ENCODE results near the gene CACNA2D2.
A peak's percentile ranks its signal among the peaks of the same experiment; 100 is the strongest.

The CACNA2D2 gene

GRCh38 chr3:50502584-50503423 lies 630 bp downstream of the CACNA2D2 start:
- peak overlapping the region in 4 of 5 donors; percentile 32 to 59 (median 52) for H3K4me3 ChIP-seq (ENCODE audit: low read depth in 1 of 5, low read length in 5 of 5)
- H3K9me3 ChIP-seq (ENCODE audit: control insufficient read depth in 5 of 5, low read length in 5 of 5), result no peaks in the 10 kb centered on the region
- H3K36me3 ChIP-seq (ENCODE audit: control insufficient read depth in 5 of 5, insufficient read depth in 5 of 5, low read length in 5 of 5), result no peaks in the 10 kb centered on the region
- no peak overlapping the region for H3K27ac ChIP-seq (ENCODE audit: low read depth, low read length)
- peaks cover 0 to 13% (median 12%) of the 10 kb centered on the region in 5 donors for H3K4me1 ChIP-seq (ENCODE audit: control insufficient read depth in 5 of 5, insufficient read depth in 5 of 5, low read length in 5 of 5)
- H3K27me3 ChIP-seq (ENCODE audit: control insufficient read depth in 5 of 5, insufficient read depth in 4 of 5, low read length in 5 of 5), result peaks cover 12 to 43% (median 27%) of the 10 kb centered on the region in 5 donors
- H3K9ac ChIP-seq (ENCODE audit: low read length in 5 of 5), result no peak overlapping the region

GRCh38 chr3:50502225-50502583 lies 1.2 kb downstream of the CACNA2D2 start:
- Histone ChIP-seq H3K9ac (ENCODE audit: low read length in 5 of 5) (no peak overlapping the region), H3K4me3 (ENCODE audit: low read depth in 1 of 5, low read length in 5 of 5) (peak overlapping the region in 1 of 5 donors; percentile 49), H3K36me3 (ENCODE audit: control insufficient read depth in 5 of 5, insufficient read depth in 5 of 5, low read length in 5 of 5) (no peaks in the 10 kb centered on the region), H3K27me3 (ENCODE audit: control insufficient read depth in 5 of 5, insufficient read depth in 4 of 5, low read length in 5 of 5) (peaks cover 12 to 43% (median 25%) of the 10 kb centered on the region in 5 donors), H3K4me1 (ENCODE audit: control insufficient read depth in 5 of 5, insufficient read depth in 5 of 5, low read length in 5 of 5) (peaks cover 0 to 13% (median 12%) of the 10 kb centered on the region in 5 donors), H3K9me3 (ENCODE audit: control insufficient read depth in 5 of 5, low read length in 5 of 5) (no peaks in the 10 kb centered on the region), H3K27ac (ENCODE audit: low read depth, low read length) (no peak overlapping the region)

GRCh38 chr3:50495609-50496423 lies 7.6 kb downstream of the CACNA2D2 start:
- H3K9ac ChIP-seq (ENCODE audit: low read length in 5 of 5), result no peak overlapping the region
- H3K36me3 ChIP-seq (ENCODE audit: control insufficient read depth in 5 of 5, insufficient read depth in 5 of 5, low read length in 5 of 5), result no peaks in the 10 kb centered on the region
- H3K4me3 ChIP-seq (ENCODE audit: low read depth in 1 of 5, low read length in 5 of 5), result no peak overlapping the region
- no peaks in the 10 kb centered on the region for H3K4me1 ChIP-seq (ENCODE audit: control insufficient read depth in 5 of 5, insufficient read depth in 5 of 5, low read length in 5 of 5)
- no peak overlapping the region for H3K27ac ChIP-seq (ENCODE audit: low read depth, low read length)
- H3K27me3 ChIP-seq (ENCODE audit: control insufficient read depth in 5 of 5, insufficient read depth in 4 of 5, low read length in 5 of 5), result peaks cover 0 to 22% (median 11%) of the 10 kb centered on the region in 5 donors
- peaks cover 0 to 4% (median 0%) of the 10 kb centered on the region in 5 donors for H3K9me3 ChIP-seq (ENCODE audit: control insufficient read depth in 5 of 5, low read length in 5 of 5)

- Histone ChIP-seq H3K9ac (ENCODE audit: low read length in 5 of 5) (no peak overlapping the region), H3K4me1 (ENCODE audit: control insufficient read depth in 5 of 5, insufficient read depth in 5 of 5, low read length in 5 of 5) (no peaks in the 10 kb centered on the region), H3K27me3 (ENCODE audit: control insufficient read depth in 5 of 5, insufficient read depth in 4 of 5, low read length in 5 of 5) (peaks cover 0 to 8% (median 3%) of the 10 kb centered on the region in 5 donors), H3K4me3 (ENCODE audit: low read depth in 1 of 5, low read length in 5 of 5) (no peak overlapping the region), H3K9me3 (ENCODE audit: control insufficient read depth in 5 of 5, low read length in 5 of 5) (peaks cover 0 to 4% (median 0%) of the 10 kb centered on the region in 5 donors), H3K27ac (ENCODE audit: low read depth, low read length) (no peak overlapping the region), H3K36me3 (ENCODE audit: control insufficient read depth in 5 of 5, insufficient read depth in 5 of 5, low read length in 5 of 5) (no peaks in the 10 kb centered on the region)
Observed at GRCh38 chr3:50494126-50494525, 9.3 kb downstream of the CACNA2D2 start.

GRCh38 chr3:50493623-50494022 lies 9.8 kb downstream of the CACNA2D2 start:
- H3K27me3 ChIP-seq (ENCODE audit: control insufficient read depth in 5 of 5, insufficient read depth in 4 of 5, low read length in 5 of 5), result peaks cover 0 to 4% (median 0%) of the 10 kb centered on the region in 5 donors
- no peak overlapping the region for H3K27ac ChIP-seq (ENCODE audit: low read depth, low read length)
- H3K4me1 ChIP-seq (ENCODE audit: control insufficient read depth in 5 of 5, insufficient read depth in 5 of 5, low read length in 5 of 5), result no peaks in the 10 kb centered on the region
- no peak overlapping the region for H3K9ac ChIP-seq (ENCODE audit: low read length in 5 of 5)
- peaks cover 0 to 4% (median 0%) of the 10 kb centered on the region in 5 donors for H3K9me3 ChIP-seq (ENCODE audit: control insufficient read depth in 5 of 5, low read length in 5 of 5)
- H3K4me3 ChIP-seq (ENCODE audit: low read depth in 1 of 5, low read length in 5 of 5), result no peak overlapping the region
- H3K36me3 ChIP-seq (ENCODE audit: control insufficient read depth in 5 of 5, insufficient read depth in 5 of 5, low read length in 5 of 5), result no peaks in the 10 kb centered on the region

- no peak overlapping the region for H3K4me3 ChIP-seq (ENCODE audit: low read depth in 1 of 5, low read length in 5 of 5)
- peaks cover 0 to 4% (median 0%) of the 10 kb centered on the region in 5 donors for H3K9me3 ChIP-seq (ENCODE audit: control insufficient read depth in 5 of 5, low read length in 5 of 5)
- no peak overlapping the region for H3K9ac ChIP-seq (ENCODE audit: low read length in 5 of 5)
- no peak overlapping the region for H3K27ac ChIP-seq (ENCODE audit: low read depth, low read length)
- no peaks in the 10 kb centered on the region for H3K4me1 ChIP-seq (ENCODE audit: control insufficient read depth in 5 of 5, insufficient read depth in 5 of 5, low read length in 5 of 5)
- H3K27me3 ChIP-seq (ENCODE audit: control insufficient read depth in 5 of 5, insufficient read depth in 4 of 5, low read length in 5 of 5), result no peaks in the 10 kb centered on the region
- no peaks in the 10 kb centered on the region for H3K36me3 ChIP-seq (ENCODE audit: control insufficient read depth in 5 of 5, insufficient read depth in 5 of 5, low read length in 5 of 5)
Observed at GRCh38 chr3:50493086-50493485, 10.3 kb downstream of the CACNA2D2 start.

- Histone ChIP-seq H3K27me3 (ENCODE audit: control insufficient read depth in 5 of 5, insufficient read depth in 4 of 5, low read length in 5 of 5) (no peaks in the 10 kb centered on the region), H3K27ac (ENCODE audit: low read depth, low read length) (no peak overlapping the region), H3K9ac (ENCODE audit: low read length in 5 of 5) (no peak overlapping the region), H3K36me3 (ENCODE audit: control insufficient read depth in 5 of 5, insufficient read depth in 5 of 5, low read length in 5 of 5) (no peaks in the 10 kb centered on the region), H3K4me1 (ENCODE audit: control insufficient read depth in 5 of 5, insufficient read depth in 5 of 5, low read length in 5 of 5) (no peaks in the 10 kb centered on the region), H3K4me3 (ENCODE audit: low read depth in 1 of 5, low read length in 5 of 5) (no peak overlapping the region), H3K9me3 (ENCODE audit: control insufficient read depth in 5 of 5, low read length in 5 of 5) (peaks cover 0 to 4% (median 0%) of the 10 kb centered on the region in 5 donors)
Observed at GRCh38 chr3:50491023-50491422, 12.4 kb downstream of the CACNA2D2 start.

- H3K4me3 ChIP-seq (ENCODE audit: low read depth in 1 of 5, low read length in 5 of 5), result no peak overlapping the region
- no peak overlapping the region for H3K9ac ChIP-seq (ENCODE audit: low read length in 5 of 5)
- H3K9me3 ChIP-seq (ENCODE audit: control insufficient read depth in 5 of 5, low read length in 5 of 5), result peaks cover 0 to 4% (median 0%) of the 10 kb centered on the region in 5 donors
- no peaks in the 10 kb centered on the region for H3K4me1 ChIP-seq (ENCODE audit: control insufficient read depth in 5 of 5, insufficient read depth in 5 of 5, low read length in 5 of 5)
- H3K27me3 ChIP-seq (ENCODE audit: control insufficient read depth in 5 of 5, insufficient read depth in 4 of 5, low read length in 5 of 5), result no peaks in the 10 kb centered on the region
- no peak overlapping the region for H3K27ac ChIP-seq (ENCODE audit: low read depth, low read length)
- no peaks in the 10 kb centered on the region for H3K36me3 ChIP-seq (ENCODE audit: control insufficient read depth in 5 of 5, insufficient read depth in 5 of 5, low read length in 5 of 5)
Observed at GRCh38 chr3:50490424-50490823, 13.0 kb downstream of the CACNA2D2 start.

GRCh38 chr3:50487181-50487580 lies 16.3 kb downstream of the CACNA2D2 start:
- Histone ChIP-seq H3K36me3 (ENCODE audit: control insufficient read depth in 5 of 5, insufficient read depth in 5 of 5, low read length in 5 of 5) (no peaks in the 10 kb centered on the region), H3K9me3 (ENCODE audit: control insufficient read depth in 5 of 5, low read length in 5 of 5) (no peaks in the 10 kb centered on the region), H3K27ac (ENCODE audit: low read depth, low read length) (no peak overlapping the region), H3K9ac (ENCODE audit: low read length in 5 of 5) (no peak overlapping the region), H3K27me3 (ENCODE audit: control insufficient read depth in 5 of 5, insufficient read depth in 4 of 5, low read length in 5 of 5) (no peaks in the 10 kb centered on the region), H3K4me3 (ENCODE audit: low read depth in 1 of 5, low read length in 5 of 5) (no peak overlapping the region), H3K4me1 (ENCODE audit: control insufficient read depth in 5 of 5, insufficient read depth in 5 of 5, low read length in 5 of 5) (no peaks in the 10 kb centered on the region)
